Mesenchymal stem cell (in vitro differentiated cells and primary cell): Measurements from ENCODE around the gene ABCA6.

Source experiments
- DNase-seq: peaks from one replicate; pipeline ENCODE4 v3.0.0-alpha.2; 2013
- H2AFZ ChIP-seq: one replicate; pipeline ENCODE4 v1.6.1; 2013; ENCODE audit warnings: low read depth, mild to moderate bottlenecking, control low read depth, inconsistent platforms, low read length, moderate library complexity
- H2AK5ac ChIP-seq: 2 replicates; pipeline ENCODE4 v1.6.1; 2013; ENCODE audit warnings: low read length, moderate library complexity, mild to moderate bottlenecking, inconsistent platforms; ENCODE audit not compliant: severe bottlenecking
- H2BK120ac ChIP-seq: one replicate; pipeline ENCODE4 v1.6.1; 2013; ENCODE audit warnings: low read depth, mild to moderate bottlenecking, inconsistent platforms, low read length, moderate library complexity
- H2BK12ac ChIP-seq, 2 experiments: one replicate each; pipeline ENCODE4 v1.6.1; 2013; ENCODE audit warnings: inconsistent platforms in 2 of 2, low read length in 2 of 2, mild to moderate bottlenecking in 2 of 2, moderate library complexity in 2 of 2, control low read depth in 1 of 2
- H2BK15ac ChIP-seq: one replicate; pipeline ENCODE4 v1.6.1; 2013; ENCODE audit warnings: mild to moderate bottlenecking, low read depth, inconsistent platforms; ENCODE audit not compliant: poor library complexity, severe bottlenecking
- H2BK5ac ChIP-seq: 2 replicates; pipeline ENCODE4 v1.6.1; 2013; ENCODE audit warnings: low read depth, mild to moderate bottlenecking, low read length, control low read depth, inconsistent platforms; ENCODE audit not compliant: poor library complexity, severe bottlenecking
- H3K14ac ChIP-seq, 2 experiments: one replicate each; pipeline ENCODE4 v1.6.1; 2013; ENCODE audit warnings: inconsistent platforms in 2 of 2, low read length in 2 of 2, control low read depth in 1 of 2, mild to moderate bottlenecking in 1 of 2, moderate library complexity in 1 of 2
- H3K18ac ChIP-seq, 2 experiments: one replicate each; pipeline ENCODE4 v1.6.1; 2013; ENCODE audit warnings: inconsistent platforms in 2 of 2, low read length in 2 of 2, control low read depth in 1 of 2, low read depth in 1 of 2, mild to moderate bottlenecking in 1 of 2
- H3K23ac ChIP-seq, 2 experiments: one replicate each; pipeline ENCODE4 v1.6.1; 2013; ENCODE audit warnings: inconsistent platforms in 2 of 2, low read length in 2 of 2, mild to moderate bottlenecking in 2 of 2, moderate library complexity in 2 of 2, control low read depth in 1 of 2
- H3K27ac ChIP-seq: 2 replicates; pipeline ENCODE4 v1.5.1; 2013; ENCODE audit warnings: mild to moderate bottlenecking, moderate library complexity, low read length, control low read depth, inconsistent platforms; ENCODE audit not compliant: poor library complexity, severe bottlenecking
- H3K27me3 ChIP-seq, 2 experiments: 2 replicates each; pipeline versions ENCODE4 v1.6.1 to v1.7.0; 2013; ENCODE audit warnings: low read length in 2 of 2, mild to moderate bottlenecking in 2 of 2, moderate library complexity in 2 of 2, control low read depth in 1 of 2, inconsistent platforms in 1 of 2; ENCODE audit not compliant: control insufficient read depth in 1 of 2, insufficient read depth in 1 of 2
- H3K36me3 ChIP-seq, 2 experiments: 2 replicates each; pipeline versions ENCODE4 v1.6.1 to v1.7.0; 2013; ENCODE audit warnings: low read length in 2 of 2, control low read depth in 1 of 2, inconsistent platforms in 1 of 2, low read depth in 1 of 2, mild to moderate bottlenecking in 1 of 2; ENCODE audit not compliant: insufficient read depth in 2 of 2, control insufficient read depth in 1 of 2
- H3K4ac ChIP-seq, 2 experiments: one replicate each; pipeline ENCODE4 v1.6.1; 2013; ENCODE audit warnings: inconsistent platforms in 2 of 2, low read length in 2 of 2, mild to moderate bottlenecking in 2 of 2, moderate library complexity in 2 of 2, control low read depth in 1 of 2, low read depth in 1 of 2
- H3K4me1 ChIP-seq: 2 replicates; pipeline ENCODE4 v1.6.1; 2013; ENCODE audit warnings: low read depth, low read length, control low read depth; ENCODE audit not compliant: control insufficient read depth, insufficient read depth
- H3K4me2 ChIP-seq: 2 replicates; pipeline ENCODE4 v1.6.1; 2013; ENCODE audit warnings: low read length, mild to moderate bottlenecking, inconsistent platforms; ENCODE audit not compliant: poor library complexity, severe bottlenecking
- H3K4me3 ChIP-seq, 2 experiments: 2 replicates each; pipeline versions ENCODE4 v1.5.1 to v1.7.0; 2013; ENCODE audit warnings: low read length in 2 of 2, mild to moderate bottlenecking in 2 of 2, control low read depth in 1 of 2, low read depth in 1 of 2; ENCODE audit not compliant: insufficient read depth in 1 of 2
- H3K79me1 ChIP-seq: replicated peaks from 2 replicates; pipeline ENCODE4 v1.6.1; 2013; ENCODE audit warnings: mild to moderate bottlenecking, control low read depth, low read length, inconsistent platforms; ENCODE audit not compliant: poor library complexity, severe bottlenecking
- H3K9ac ChIP-seq: 2 replicates; pipeline ENCODE4 v1.7.0; 2013; ENCODE audit warnings: mild to moderate bottlenecking, low read length, moderate library complexity
- H3K9me3 ChIP-seq: 2 replicates; pipeline ENCODE4 v1.7.0; 2013; ENCODE audit warnings: mild to moderate bottlenecking, low read length; ENCODE audit not compliant: control insufficient read depth
- H4K8ac ChIP-seq: one replicate; pipeline ENCODE4 v1.6.1; 2013; ENCODE audit warnings: inconsistent platforms, mild to moderate bottlenecking, low read length, moderate library complexity
- H4K91ac ChIP-seq: one replicate; pipeline ENCODE4 v1.6.1; 2013; ENCODE audit warnings: mild to moderate bottlenecking, low read length, inconsistent platforms
- WGBS: methylation state at CpG from one replicate; pipeline ENCODE4 v1.1.7; 2013; ENCODE audit warnings: mixed read lengths; 5-methylcytosine and 5-hydroxymethylcytosine counted together

ABCA6 gene

GRCh38 chr17:69147460-69147859, 5.8 kb upstream of the ABCA6 start:
- H4K8ac ChIP-seq: no peak overlapping the region
- peak overlapping the region; percentile 27 for H2AFZ ChIP-seq
- WGBS: 85% methylated on average over 2 of the region's 2 CpGs
- no peak overlapping the region for H3K23ac ChIP-seq
- no peak overlapping the region for H3K4me2 ChIP-seq
- H3K27ac ChIP-seq: no peak overlapping the region
- H3K18ac ChIP-seq: no peak overlapping the region
- peaks cover 0 to 32% of the 10 kb centered on the region in 2 experiments for H3K36me3 ChIP-seq
- H2BK5ac ChIP-seq: no peak overlapping the region
- H2BK12ac ChIP-seq: no peak overlapping the region
- H3K79me1 ChIP-seq: no peaks in the 10 kb centered on the region
- DNase-seq: no peak
- H4K91ac ChIP-seq: no peak overlapping the region
- no peak overlapping the region for H2AK5ac ChIP-seq
- no peaks in the 10 kb centered on the region for H3K4me1 ChIP-seq
- peak overlapping the region in 1 of 2 experiments; percentile 60 for H3K14ac ChIP-seq
- H3K9me3 ChIP-seq: no peaks in the 10 kb centered on the region
- H3K4ac ChIP-seq: no peak overlapping the region
- no peaks in the 10 kb centered on the region for H3K27me3 ChIP-seq
- no peak overlapping the region for H2BK120ac ChIP-seq
- H3K9ac ChIP-seq: no peak overlapping the region
- H3K4me3 ChIP-seq: no peak overlapping the region
- H2BK15ac ChIP-seq: no peak overlapping the region

GRCh38 chr17:69144331-69145255, 2.9 kb upstream of the ABCA6 start:
- Histone ChIP-seq H3K4me3 (no peak overlapping the region), H4K8ac (no peak overlapping the region), H3K27ac (no peak overlapping the region), H3K4me1 (no peaks in the 10 kb centered on the region), H3K4ac (no peak overlapping the region), H3K14ac (no peak overlapping the region), H3K27me3 (no peaks in the 10 kb centered on the region), H2AFZ (no peak overlapping the region), H2BK15ac (no peak overlapping the region), H3K79me1 (no peaks in the 10 kb centered on the region), H4K91ac (no peak overlapping the region), H2AK5ac (no peak overlapping the region), H3K18ac (no peak overlapping the region), H2BK120ac (no peak overlapping the region), H2BK5ac (no peak overlapping the region), H2BK12ac (no peak overlapping the region), H3K36me3 (peaks cover 0 to 20% of the 10 kb centered on the region in 2 experiments), H3K9ac (no peak overlapping the region), H3K23ac (no peak overlapping the region), H3K4me2 (no peak overlapping the region), H3K9me3 (no peaks in the 10 kb centered on the region)
- no peak for DNase-seq
- WGBS: 69% methylated on average over 2 of the region's 2 CpGs

- Histone ChIP-seq H2AK5ac (no peak overlapping the region), H3K9ac (peak overlapping the region; percentile 97), H3K9me3 (no peaks in the 10 kb centered on the region), H3K36me3 (peaks cover 0 to 12% of the 10 kb centered on the region in 2 experiments), H3K79me1 (no peaks in the 10 kb centered on the region), H4K91ac (no peak overlapping the region), H3K4me2 (no peak overlapping the region), H3K4me1 (no peaks in the 10 kb centered on the region), H3K27me3 (no peaks in the 10 kb centered on the region), H2BK15ac (no peak overlapping the region), H3K27ac (no peak overlapping the region), H2AFZ (no peak overlapping the region), H3K14ac (no peak overlapping the region), H3K18ac (no peak overlapping the region), H4K8ac (no peak overlapping the region), H3K4me3 (no peak overlapping the region), H2BK120ac (no peak overlapping the region), H3K4ac (no peak overlapping the region), H2BK5ac (no peak overlapping the region), H3K23ac (no peak overlapping the region), H2BK12ac (no peak overlapping the region)
- no peak for DNase-seq
- 100% methylated on average over 2 of the region's 3 CpGs for WGBS
Observed at GRCh38 chr17:69143683-69144231, 2.1 kb upstream of the ABCA6 start.

- Histone ChIP-seq H4K8ac (no peak overlapping the region), H3K4me1 (no peaks in the 10 kb centered on the region), H3K18ac (no peak overlapping the region), H3K4me2 (no peak overlapping the region), H3K4ac (no peak overlapping the region), H2BK15ac (no peak overlapping the region), H3K36me3 (peaks cover 0 to 9% of the 10 kb centered on the region in 2 experiments), H2AFZ (no peak overlapping the region), H2BK12ac (no peak overlapping the region), H3K4me3 (peak overlapping the region in 1 of 2 experiments; percentile 42), H3K9ac (peak overlapping the region; percentile 97), H3K79me1 (no peaks in the 10 kb centered on the region), H3K14ac (no peak overlapping the region), H3K27ac (no peak overlapping the region), H3K9me3 (no peaks in the 10 kb centered on the region), H3K27me3 (no peaks in the 10 kb centered on the region), H2AK5ac (no peak overlapping the region), H3K23ac (no peak overlapping the region), H2BK5ac (no peak overlapping the region), H4K91ac (no peak overlapping the region), H2BK120ac (no peak overlapping the region)
- DNase-seq: no peak
- WGBS: no CpG with 5 or more reads among the region's 1 CpG
Observed at GRCh38 chr17:69143151-69143550, 1.5 kb upstream of the ABCA6 start.
